OCI-LY1 (cell line): Measurements from ENCODE around the gene RAD50.

ENCODE experiments used
- CTCF ChIP-seq: fragments of 200-600 bp; sonication (generic), shearing (Covaris generic); IDR thresholded peaks from 2 replicates; pipeline ENCODE4 v1.5.1; 2017; ENCODE audit warnings: mild to moderate bottlenecking, antibody characterized with exemption, low read length, moderate library complexity, mixed read lengths
- EZH2 ChIP-seq: fragments of 200-600 bp; sonication (generic), shearing (Covaris generic); IDR thresholded peaks from 2 replicates; pipeline ENCODE4 v1.8.0; 2017; ENCODE audit warnings: borderline replicate concordance, mixed run types, mild to moderate bottlenecking, antibody characterized with exemption, low read length, moderate library complexity, mixed read lengths

GRCh38 chr5:132622608-132623007 lies 65.8 kb downstream of the RAD50 start:
- no peak for TF ChIP-seq CTCF
- no peak for TF ChIP-seq EZH2
